Transverse colon (tissue), 4 donors: ENCODE measurements around the gene CORO2A. TPM values are rescaled to one million over a fixed set of nuclear protein-coding genes. Genes with fewer than 3 reads are reported as not detected.

Source experiments
- DNase-seq: peaks from one replicate; pipeline ENCODE4 v3.0.0-alpha.2; 2019
- H3K27ac ChIP-seq, 4 donors: fragments of 200-600 bp; sonication (generic); 2 replicates each; pipeline ENCODE4 v1.5.1; 2016 to 2018; ENCODE audit warnings: inconsistent platforms in 4 of 4
- H3K27me3 ChIP-seq: fragments of 200-600 bp; sonication (generic); 2 replicates; pipeline ENCODE4 v1.5.1; 2017; ENCODE audit warnings: inconsistent platforms
- H3K36me3 ChIP-seq, 4 donors: fragments of 200-600 bp; sonication (generic); 2 replicates each; pipeline ENCODE4 v1.5.1; 2017 to 2019; ENCODE audit warnings: inconsistent platforms in 4 of 4
- H3K4me1 ChIP-seq, 4 donors: fragments of 200-600 bp; sonication (generic); 2 replicates each; pipeline ENCODE4 v1.5.1; 2017 to 2020; ENCODE audit warnings: inconsistent platforms in 4 of 4
- H3K4me3 ChIP-seq, 4 donors: fragments of 200-600 bp; sonication (generic); 1 replicate in 1 of 4; 2 replicates in 3 of 4; pipeline versions ENCODE4 v1.5.1 to v1.6.1; 2017 to 2019; ENCODE audit warnings: inconsistent platforms in 4 of 4
- H3K9me3 ChIP-seq, 2 donors: fragments of 200-600 bp; sonication (generic); 2 replicates each; pipeline ENCODE4 v1.5.1; 2017 to 2019; ENCODE audit warnings: inconsistent platforms in 2 of 2
- CTCF ChIP-seq, 5 experiments: fragments of 200-600 bp in 3 of 5; fragments of 450-650 bp in 2 of 5; sonication (generic) in 3 of 5; IDR thresholded peaks; 1 replicate in 2 of 5; 2 replicates in 3 of 5; pipeline ENCODE4 v1.5.1; 2016 to 2017; ENCODE audit warnings: antibody characterized with exemption in 5 of 5, inconsistent platforms in 3 of 5, mild to moderate bottlenecking in 2 of 5, moderate library complexity in 1 of 5
- EP300 ChIP-seq: sonication (generic); formaldehyde crosslinking; IDR thresholded peaks from one replicate; pipeline ENCODE4 v1.6.1; 2017; ENCODE audit warnings: antibody characterized with exemption, low read depth
- POLR2A ChIP-seq: fragments of 450-650 bp; IDR thresholded peaks from one replicate; pipeline ENCODE4 v1.6.1; 2016; ENCODE audit warnings: antibody characterized with exemption, mild to moderate bottlenecking, moderate library complexity
- POLR2AphosphoS5 ChIP-seq, 3 donors: sonication (generic); formaldehyde crosslinking; IDR thresholded peaks; one replicate each; pipeline ENCODE4 v1.6.1; 2016; ENCODE audit warnings: antibody characterized with exemption in 3 of 3
- WGBS, 2 donors: methylation state at CpG; one replicate each; pipeline ENCODE4 v1.1.5; 2018; ENCODE audit warnings: low coverage in 1 of 2; 5-methylcytosine and 5-hydroxymethylcytosine counted together
- in situ Hi-C, 4 donors: fragments of 200-750 bp; cut with MboI; loops; one replicate each; pipeline versions ENCODE4 v1.15.0 to v1.15.1; 2017; ENCODE audit warnings: low sequenced_read_pairs in 3 of 4, low pct_ligation_motif_present in 1 of 4, low pct_unique_long_range_greater_than_20kb in 1 of 4
- intact Hi-C: fragments of 100-400 bp; cut with DNase I; formaldehyde crosslinking; loops from one replicate; pipeline ENCODE4 v1.15.1; 2023; ENCODE audit warnings: low total_unique reads
- total RNA-seq, 4 donors: library from RNA; depleted of rRNA; stranded (reverse); fragments of >200 nt; gene quantifications; one replicate each; pipeline ENCODE4 v1.1.0, GENCODE V29; 2016

CORO2A gene
- total RNA-seq, 4 donors from 2014 or later, result 10.0 to 59.1 (median 47.1) TPM

GRCh38 chr9:98084396-98084795 lies 108.0 kb downstream of the CORO2A start:
- 96% methylated on average over 3 of the region's 3 CpGs; no CpG with 5 or more reads in 1 of the 2 donors for WGBS, 2 donors
- Histone ChIP-seq H3K4me1 (peaks cover 10 to 51% (median 21%) of the 10 kb centered on the region in 4 donors), H3K36me3 (peaks cover 0 to 15% (median 6%) of the 10 kb centered on the region in 4 donors), H3K9me3 (no peaks in the 10 kb centered on the region), H3K27ac (peak overlapping the region in 2 of 4 donors; percentile 5 to 62), H3K4me3 (no peak overlapping the region), H3K27me3 (no peaks in the 10 kb centered on the region)
- peak; percentile 6 for DNase-seq
- in situ Hi-C loops, result loop anchor here in 2 of 4 donors (25.0 kb wide), 2 partner anchors 97 to 178 kb away; partner anchors contain the start of genes ANP32B (in 1 of the 2) and TBC1D2 (in 1 of the 2)
- intact Hi-C loops, result no loop called here
- TF ChIP-seq POLR2AphosphoS5 (IDR thresholded peaks at IDR 0.05) (no peak), EP300 (no peak), CTCF (IDR thresholded peaks at IDR 0.05) (no peak), POLR2A (no peak)

- peak; percentile 1 for DNase-seq
- TF ChIP-seq POLR2A (peak; percentile 9), CTCF (IDR thresholded peaks at IDR 0.05) (no peak)
- intact Hi-C loops (no loop called here), in situ Hi-C loops (loop anchor here in 2 of 4 donors (25.0 kb wide), 2 partner anchors 96 to 179 kb away; partner anchors contain the start of genes ANP32B (in 1 of the 2) and TBC1D2 (in 1 of the 2))
- H3K4me1 ChIP-seq, result peaks cover 10 to 51% (median 21%) of the 10 kb centered on the region in 4 donors
- peak overlapping the region; percentile 43 to 62 (median 54) for H3K27ac ChIP-seq
- 90 to 94% methylated on average over 5 to 7 of the region's 7 CpGs for WGBS, 2 donors
- no peaks in the 10 kb centered on the region for H3K9me3 ChIP-seq
- H3K27me3 ChIP-seq, result no peaks in the 10 kb centered on the region
- H3K4me3 ChIP-seq, result no peak overlapping the region
- H3K36me3 ChIP-seq, result peaks cover 0 to 17% (median 8%) of the 10 kb centered on the region in 4 donors
Observed at GRCh38 chr9:98083566-98084183, 108.8 kb downstream of the CORO2A start.

- Histone ChIP-seq H3K27me3 (no peaks in the 10 kb centered on the region), H3K9me3 (no peaks in the 10 kb centered on the region), H3K27ac (peak overlapping the region; percentile 43 to 62 (median 54)), H3K36me3 (peaks cover 0 to 19% (median 8%) of the 10 kb centered on the region in 4 donors), H3K4me1 (peaks cover 10 to 51% (median 21%) of the 10 kb centered on the region in 4 donors), H3K4me3 (no peak overlapping the region)
- in situ Hi-C loops (loop anchor here in 2 of 4 donors (25.0 kb wide), 2 partner anchors 96 to 179 kb away; partner anchors contain the start of genes ANP32B (in 1 of the 2) and TBC1D2 (in 1 of the 2)), intact Hi-C loops (no loop called here)
- DNase-seq, result peak; percentile 45
- no peak for TF ChIP-seq CTCF (IDR thresholded peaks at IDR 0.05)
- TF ChIP-seq EP300, result no peak
- no peak for TF ChIP-seq POLR2AphosphoS5 (IDR thresholded peaks at IDR 0.05)
- 90% methylated on average over 2 of the region's 2 CpGs; no CpG with 5 or more reads in 1 of the 2 donors for WGBS, 2 donors
Observed at GRCh38 chr9:98083061-98083501, 109.4 kb downstream of the CORO2A start.

GRCh38 chr9:98081477-98082219 lies 110.8 kb downstream of the CORO2A start:
- Histone ChIP-seq H3K36me3 (peaks cover 0 to 30% (median 8%) of the 10 kb centered on the region in 4 donors), H3K4me3 (no peak overlapping the region), H3K27me3 (no peaks in the 10 kb centered on the region), H3K27ac (peak overlapping the region; percentile 40 to 62 (median 61)), H3K4me1 (peaks cover 10 to 46% (median 21%) of the 10 kb centered on the region in 4 donors), H3K9me3 (no peaks in the 10 kb centered on the region)
- TF ChIP-seq POLR2AphosphoS5 (IDR thresholded peaks at IDR 0.05) (peak in 2 of 3 donors; percentile 49 to 55), POLR2A (no peak), EP300 (no peak)
- 41 to 54% methylated on average over 3 to 6 of the region's 6 CpGs for WGBS, 2 donors
- DNase-seq, result peak; percentile 57
- in situ Hi-C loops, result loop anchor here in 2 of 4 donors (25.0 kb wide), 2 partner anchors 94 to 181 kb away; partner anchors contain the start of genes ANP32B (in 1 of the 2) and TBC1D2 (in 1 of the 2)
- intact Hi-C loops, result no loop called here
